Activated CD4-positive, CD25-positive, alpha-beta regulatory T cell treated with anti-CD3 and anti-CD28 coated beads, Interleukin-2, amount 50 U/mL, for 16 hours (primary cell): ENCODE measurements around the gene TRIM56.
"Not testable (repeated sequence)": the region's sequence is repeated elsewhere in the genome, so short reads cannot be mapped to it uniquely, and the experiment has no call there.

Source experiments
- DNase-seq: peaks from one replicate; pipeline ENCODE4 v3.0.0-alpha.2; 2020; ENCODE audit warnings: low read depth, low spot score

Gene TRIM56

GRCh38 chr7:101092266-101092905 lies 7.1 kb downstream of the TRIM56 start:
- DNase-seq: not testable (repeated sequence)

DNA sequence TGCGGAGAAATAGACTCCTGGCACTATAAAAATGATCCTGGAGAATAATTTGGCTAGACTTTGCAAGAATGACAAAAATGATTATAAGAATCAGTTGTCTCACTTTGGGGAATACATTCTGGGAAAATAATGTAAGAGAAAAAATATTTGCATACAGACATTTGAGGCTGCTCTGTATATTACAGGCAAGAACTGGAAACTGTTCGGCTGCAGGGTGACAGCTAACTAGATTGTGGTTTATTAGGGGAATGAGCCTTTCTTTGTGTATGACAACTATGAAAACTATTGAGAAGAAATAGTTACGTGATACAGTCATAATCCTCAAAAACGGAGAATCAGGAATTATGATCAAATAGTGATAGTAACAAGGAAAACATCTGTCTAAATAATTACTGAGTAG lies 8.6 kb downstream of the TRIM56 start:
- DNase-seq: no peak

- DNase-seq: no peak
Observed at GRCh38 chr7:101094376-101094775, 9.1 kb downstream of the TRIM56 start.

DNA sequence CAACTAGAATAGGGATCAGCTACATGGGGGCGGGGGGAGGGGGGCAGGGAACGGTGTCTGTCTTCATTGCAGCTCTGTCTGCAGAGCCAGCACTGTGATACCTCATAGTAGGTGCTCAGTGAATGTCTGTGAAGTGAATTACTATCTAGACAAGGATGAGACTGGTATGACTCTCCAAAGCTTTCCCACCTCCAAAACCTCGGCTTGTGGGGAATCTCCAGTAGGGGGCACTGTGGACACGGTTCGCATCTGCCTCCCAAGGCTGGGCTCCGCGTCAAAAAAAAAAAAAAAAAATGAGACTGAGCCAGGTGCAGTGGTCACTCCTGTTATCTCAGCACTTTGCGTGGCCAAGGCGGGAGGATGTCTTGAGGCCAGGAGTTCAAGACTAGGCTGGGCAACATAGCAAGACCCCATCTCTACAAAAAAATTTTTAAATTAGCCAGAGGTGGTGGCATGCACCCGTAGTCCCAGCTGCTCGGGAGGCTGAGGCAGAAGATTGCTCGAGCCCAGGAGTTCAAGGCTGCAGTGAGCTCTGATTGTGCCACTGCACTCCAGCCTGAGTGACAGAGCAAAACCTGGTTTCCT lies 9.6 kb downstream of the TRIM56 start:
- no peak for DNase-seq

DNA sequence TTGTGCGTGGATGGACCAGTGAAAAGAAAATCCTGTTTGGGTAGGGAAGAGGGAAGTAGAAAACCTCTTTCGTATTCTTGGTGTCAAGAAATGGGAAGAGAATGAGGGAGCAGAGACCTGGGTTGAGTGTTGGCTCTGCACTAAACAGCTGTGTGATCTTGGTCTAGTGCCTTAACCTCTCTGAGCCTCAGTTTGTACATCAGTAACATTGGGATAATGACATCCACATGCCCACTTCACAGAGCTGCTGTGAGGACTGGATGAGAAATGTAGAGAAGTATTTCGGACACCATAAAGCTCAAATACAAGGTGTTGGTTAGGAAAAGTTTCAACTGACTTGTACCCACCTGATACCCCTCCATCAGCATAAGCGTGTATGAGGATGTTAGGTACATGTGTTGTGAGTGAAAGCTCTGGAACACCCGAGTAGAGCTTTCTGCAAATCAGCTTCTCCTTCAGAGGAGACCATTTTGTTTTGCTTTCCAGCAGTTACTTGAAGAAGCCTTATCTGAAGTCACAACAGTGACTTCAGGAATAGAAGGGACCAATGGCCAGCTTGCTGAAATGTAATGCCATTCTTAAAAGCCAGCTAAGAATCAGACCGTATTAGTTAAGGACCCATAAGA lies 11.2 kb downstream of the TRIM56 start:
- DNase-seq: no peak

GRCh38 chr7:101096957-101097347 lies 11.7 kb downstream of the TRIM56 start:
- no peak for DNase-seq

DNA sequence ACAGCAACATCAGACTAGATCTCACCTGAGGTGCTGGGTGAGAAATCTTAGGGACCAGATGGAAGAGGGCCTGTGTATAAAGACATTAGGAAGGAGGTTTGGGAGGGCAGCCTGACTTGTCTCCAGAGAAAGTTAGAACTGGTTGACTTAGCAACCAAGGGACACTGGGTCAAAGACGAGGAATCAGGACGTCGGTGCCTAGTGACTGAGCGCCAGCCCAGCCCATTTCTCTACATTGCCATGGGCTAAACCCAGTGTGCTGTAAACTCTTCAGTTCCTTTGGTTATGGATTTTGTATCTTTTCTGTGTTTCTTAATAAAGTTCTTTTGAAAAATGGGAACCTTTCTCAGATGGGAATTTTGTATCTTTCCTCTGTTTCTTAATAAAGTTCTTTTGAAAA lies 12.3 kb downstream of the TRIM56 start:
- no peak for DNase-seq

GRCh38 chr7:101099969-101100781 lies 14.9 kb downstream of the TRIM56 start:
- DNase-seq: peak; percentile 14

- DNase-seq: no peak
Observed at GRCh38 chr7:101100858-101101847, 15.9 kb downstream of the TRIM56 start.

- DNase-seq: no peak
Observed at GRCh38 chr7:101102026-101102425, 16.7 kb downstream of the TRIM56 start.

DNA sequence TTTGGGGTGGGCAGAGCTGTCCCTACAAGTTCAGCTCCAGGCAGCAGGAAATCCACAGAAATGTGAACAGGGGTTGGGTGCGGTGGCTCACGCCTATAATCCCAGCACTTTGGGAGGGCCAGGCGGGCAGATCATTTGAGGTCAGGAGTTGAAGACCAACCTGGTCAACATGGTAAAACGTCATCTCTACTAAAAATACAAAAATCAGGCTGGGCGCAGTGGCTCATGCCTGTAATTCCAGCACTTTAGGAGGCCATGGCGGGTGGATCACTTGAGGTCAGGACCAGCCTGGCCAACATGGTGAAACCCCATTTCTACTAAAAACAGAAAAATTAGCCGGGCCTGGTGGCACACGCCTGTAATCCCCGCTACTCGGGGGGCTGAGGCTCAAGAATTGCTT lies 18.4 kb downstream of the TRIM56 start:
- not testable (repeated sequence) for DNase-seq

DNA sequence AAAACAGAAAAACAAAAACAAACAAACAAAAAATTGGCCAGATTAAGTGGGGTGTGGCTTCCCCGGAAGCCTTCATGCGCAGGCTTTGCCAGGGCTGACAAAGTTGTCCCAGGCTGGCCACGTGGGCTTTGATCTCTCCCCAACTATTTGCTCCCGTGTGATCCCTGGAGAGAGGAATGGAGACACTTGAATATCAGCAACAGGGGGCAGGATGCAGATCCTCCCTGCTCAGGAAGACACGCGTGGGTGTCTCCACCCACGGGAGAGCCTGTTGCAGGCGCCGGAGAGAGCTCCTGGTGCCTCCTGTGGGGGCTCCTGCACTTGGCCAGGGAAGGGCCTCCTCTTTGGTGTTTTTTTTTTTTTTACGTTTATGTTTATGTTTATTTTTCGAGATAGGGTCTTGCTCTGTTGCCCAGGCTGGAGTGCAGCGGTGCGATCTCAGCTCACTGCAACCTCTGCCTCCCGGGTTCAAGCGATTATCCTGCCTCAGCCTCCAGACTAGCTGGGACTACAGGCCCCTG lies 19.0 kb downstream of the TRIM56 start:
- DNase-seq: no peak

- DNase-seq: no peak
Observed at GRCh38 chr7:101104799-101105198, 19.5 kb downstream of the TRIM56 start.

GRCh38 chr7:101105248-101105647 lies 20.0 kb downstream of the TRIM56 start:
- not testable (repeated sequence) for DNase-seq

DNA sequence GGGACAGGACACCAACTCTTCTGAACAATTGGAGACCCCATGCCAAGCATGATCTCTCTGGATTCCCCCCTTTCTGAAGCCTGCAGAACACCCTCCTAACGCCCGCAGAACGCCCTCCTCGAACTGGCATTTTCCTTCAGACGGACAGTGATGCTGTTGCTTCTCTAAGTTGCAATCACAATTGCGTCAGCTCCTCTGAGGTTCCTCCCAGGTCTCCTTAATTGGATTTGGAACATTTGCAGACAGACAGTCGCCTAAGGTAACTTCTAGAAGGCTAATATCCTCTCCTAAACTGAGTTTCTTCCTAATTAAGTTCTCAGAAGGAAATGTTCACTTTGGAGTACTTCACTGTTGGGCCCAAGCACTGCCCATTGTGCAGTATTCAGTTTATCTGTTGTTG lies 21.1 kb downstream of the TRIM56 start:
- no peak for DNase-seq

GRCh38 chr7:101108330-101108857 lies 23.1 kb downstream of the TRIM56 start:
- no peak for DNase-seq

GRCh38 chr7:101108961-101109360 lies 23.7 kb downstream of the TRIM56 start:
- DNase-seq: no peak

DNA sequence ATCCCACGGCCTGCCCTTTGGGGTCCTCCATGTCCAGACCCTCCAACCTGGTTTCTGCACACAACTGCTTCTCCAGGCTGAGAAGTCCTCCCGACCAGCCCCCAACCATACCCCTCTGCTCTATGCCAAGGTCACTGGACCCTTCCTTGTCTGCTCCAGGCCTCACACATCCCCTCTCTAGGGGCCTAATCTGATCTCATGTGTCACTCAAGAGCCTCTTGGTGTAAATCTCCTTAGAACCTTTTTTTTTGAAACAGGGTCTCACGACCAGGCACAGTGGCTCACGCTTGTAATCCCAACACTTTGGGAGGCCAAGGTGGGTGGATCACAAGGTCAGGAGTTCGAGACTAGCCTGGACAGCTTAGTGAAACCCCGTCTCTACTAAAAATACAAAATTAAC lies 24.1 kb downstream of the TRIM56 start:
- DNase-seq: no peak

DNA sequence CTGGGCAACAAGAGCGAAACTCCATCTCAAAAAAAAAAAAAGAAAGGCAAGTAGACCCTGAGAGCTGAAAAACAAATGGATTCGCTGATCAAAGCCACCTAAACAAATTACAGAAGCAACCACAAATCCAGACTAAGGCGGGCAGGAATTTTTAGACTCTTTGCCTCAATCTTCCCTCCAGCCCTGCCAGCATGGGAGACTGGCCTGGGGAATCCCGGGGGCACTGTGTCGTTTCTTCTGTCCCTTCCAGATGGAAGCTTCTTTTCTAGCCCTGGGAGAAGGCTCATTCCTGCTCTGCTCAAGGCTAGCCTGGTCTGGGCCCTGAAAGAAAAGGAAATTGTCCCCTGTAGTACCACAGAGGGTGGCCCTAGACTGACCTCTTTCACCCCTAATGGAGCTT lies 26.0 kb downstream of the TRIM56 start:
- DNase-seq: no peak

GRCh38 chr7:101112233-101112632 lies 27.0 kb downstream of the TRIM56 start:
- no peak for DNase-seq

GRCh38 chr7:101113140-101113539 lies 27.9 kb downstream of the TRIM56 start:
- DNase-seq: not testable (repeated sequence)
